A673 (cell line): Measurements from ENCODE around the gene POLR1G.

Source experiments
- CTCF ChIP-seq: fragments of 300-800, 200-600 bp; sonication (generic); conservative IDR thresholded peaks from 2 replicates; pipeline ENCODE4 v1.5.1; 2017; ENCODE audit warnings: low read depth, mild to moderate bottlenecking, antibody characterized with exemption, low read length, moderate library complexity, mixed read lengths
- EZH2 ChIP-seq: fragments of 200-600 bp; sonication (generic); IDR thresholded peaks from 2 replicates; pipeline ENCODE4 v1.6.1; 2017; ENCODE audit warnings: borderline replicate concordance, low read depth, mild to moderate bottlenecking, mixed read lengths, antibody characterized with exemption, low read length; ENCODE audit not compliant: poor library complexity, severe bottlenecking

- TF ChIP-seq CTCF = no peak
- TF ChIP-seq EZH2 = no peak
Measured at GRCh38 chr19:45409557-45409920, 3.1 kb downstream of the POLR1G start.
